HG03108 (cell line): ENCODE measurements around the gene DENND4A.
"Not testable (repeated sequence)": the region's sequence is repeated elsewhere in the genome, so short reads cannot be mapped to it uniquely, and the experiment has no call there.

Source experiments
- ATAC-seq: cut with Tn5 transposase; IDR thresholded peaks from one replicate; pipeline ENCODE4 v1.9.1; 2021; ENCODE audit warnings: moderate library complexity; ENCODE audit not compliant: unreplicated experiment

DENND4A gene

DNA sequence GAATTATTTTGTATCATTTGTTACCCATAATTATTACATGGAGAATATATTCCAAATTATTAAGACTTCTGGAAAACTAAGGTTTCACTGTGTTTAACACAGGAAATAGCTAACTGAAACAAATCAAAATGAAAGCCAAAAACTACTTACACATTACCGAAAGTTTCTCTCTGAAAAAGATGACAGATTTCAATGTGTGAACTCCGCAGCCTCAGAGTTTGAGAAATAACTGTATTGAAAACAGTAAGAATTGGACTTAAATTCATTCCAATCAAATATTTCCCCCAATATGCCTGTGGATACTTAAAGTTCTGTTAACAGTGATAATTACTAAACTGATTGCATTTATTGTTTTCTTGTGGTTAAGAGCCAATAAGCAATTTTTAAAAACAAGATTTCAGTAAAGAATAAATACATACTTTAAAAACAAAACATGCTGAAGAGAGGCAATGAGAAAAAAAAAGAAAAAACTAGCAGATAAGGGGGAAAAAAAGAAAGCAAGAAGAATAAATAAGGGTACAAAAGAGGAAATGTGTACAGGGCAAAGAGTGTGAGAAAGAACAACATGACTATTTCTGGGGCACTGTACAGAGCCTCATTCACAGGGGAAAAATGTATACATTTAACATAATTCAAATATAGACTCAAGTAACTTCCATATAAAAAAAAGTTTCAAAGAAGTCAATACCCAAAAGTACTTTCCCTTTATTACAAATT is 30.7 kb downstream of the DENND4A start:
- ATAC-seq = no peak

GRCh38 chr15:65759441-65759840 is 32.7 kb downstream of the DENND4A start:
- ATAC-seq = no peak

GRCh38 chr15:65758242-65758641 is 33.9 kb downstream of the DENND4A start:
- no peak for ATAC-seq

- no peak for ATAC-seq
Measured at GRCh38 chr15:65757256-65757655, 34.8 kb downstream of the DENND4A start.

GRCh38 chr15:65752151-65752700 is 39.9 kb downstream of the DENND4A start:
- ATAC-seq = no peak

- ATAC-seq = no peak
Measured at GRCh38 chr15:65751431-65751830, 40.7 kb downstream of the DENND4A start.

DNA sequence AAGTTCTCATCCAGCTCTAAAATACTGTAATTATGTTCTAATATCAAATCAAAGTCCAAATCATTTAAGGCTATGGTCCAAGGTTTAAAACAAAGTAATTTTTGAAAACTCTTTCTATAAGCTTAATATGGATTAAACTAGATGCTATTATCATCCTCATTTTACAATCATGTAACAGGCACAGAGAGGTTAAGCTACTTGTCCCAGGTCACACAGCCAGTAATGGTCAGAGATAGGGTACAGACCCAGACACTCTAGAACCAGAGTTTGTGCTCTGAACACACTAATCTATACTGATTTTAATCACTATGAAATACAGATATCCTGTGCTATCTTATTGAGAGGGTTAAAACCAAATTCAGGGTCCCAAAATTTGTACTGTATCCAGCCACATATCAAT is 44.8 kb downstream of the DENND4A start:
- no peak for ATAC-seq

DNA sequence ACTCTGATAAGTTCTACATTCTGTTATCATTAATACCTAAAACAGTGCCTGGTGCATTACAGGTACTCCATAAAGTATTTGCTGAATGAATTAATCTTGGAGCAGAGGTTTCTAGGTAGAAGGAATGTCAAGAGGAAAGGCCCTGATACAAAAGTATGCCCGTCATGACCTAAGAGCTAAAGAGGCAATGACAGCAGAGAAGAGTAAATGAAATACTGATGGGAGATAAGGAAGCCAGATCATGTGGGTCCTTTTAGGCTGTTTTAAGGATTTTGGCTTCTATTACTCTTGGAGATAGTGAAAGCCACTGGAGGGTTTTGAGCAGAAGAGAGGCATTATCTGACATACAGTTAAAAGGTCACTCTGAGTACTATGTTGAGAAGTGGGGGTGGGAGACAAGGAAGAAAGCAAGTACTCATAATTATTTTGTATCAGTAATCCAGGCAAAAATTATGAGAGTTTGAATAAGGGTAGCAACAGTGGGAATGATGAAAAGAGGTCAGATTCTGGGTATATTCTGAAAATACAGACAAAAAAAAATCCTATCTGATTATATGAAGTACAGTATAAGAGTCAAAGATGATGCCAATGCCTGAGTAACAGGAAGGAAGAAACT is 48.3 kb downstream of the DENND4A start:
- no peak for ATAC-seq

GRCh38 chr15:65740148-65740547 is 51.9 kb downstream of the DENND4A start:
- no peak for ATAC-seq

DNA sequence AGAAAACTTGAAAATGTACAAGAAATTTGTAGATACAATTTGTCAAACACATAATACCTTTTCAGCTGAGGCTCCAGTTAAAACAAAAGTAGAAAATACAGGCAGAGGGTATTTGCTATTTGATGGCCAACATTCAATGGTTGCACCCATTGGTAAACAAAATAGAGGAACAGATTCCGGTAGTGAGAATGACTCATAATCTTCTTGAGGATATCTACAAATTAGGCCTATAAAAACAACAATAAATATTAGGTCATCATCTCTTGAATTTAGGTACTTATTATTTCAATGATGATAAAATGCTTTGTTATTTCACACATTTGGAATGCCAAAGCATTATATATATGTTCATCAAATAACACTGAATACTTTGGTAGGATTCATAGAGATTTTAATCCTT is 53.4 kb downstream of the DENND4A start:
- ATAC-seq = no peak

- ATAC-seq = not testable (repeated sequence)
Measured at GRCh38 chr15:65733599-65733998, 58.5 kb downstream of the DENND4A start.

DNA sequence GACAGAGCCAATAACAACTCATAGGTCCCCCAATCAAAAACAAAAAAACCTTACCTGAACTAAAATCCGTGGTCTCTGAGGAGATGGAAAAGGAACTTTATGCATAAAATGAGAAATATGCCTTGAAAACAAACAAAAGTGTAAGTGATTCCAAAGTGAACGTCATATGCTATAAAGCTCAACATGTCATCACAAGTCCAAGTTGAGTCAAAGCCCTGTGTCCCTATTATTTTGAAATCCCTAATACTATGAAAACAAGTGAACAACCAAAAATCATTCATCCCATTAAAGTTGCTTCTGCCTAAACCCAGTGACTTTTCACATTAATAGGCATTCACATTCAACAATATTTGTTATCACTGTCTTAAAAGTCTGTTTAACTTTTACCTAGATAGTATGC is 59.4 kb downstream of the DENND4A start:
- no peak for ATAC-seq

DNA sequence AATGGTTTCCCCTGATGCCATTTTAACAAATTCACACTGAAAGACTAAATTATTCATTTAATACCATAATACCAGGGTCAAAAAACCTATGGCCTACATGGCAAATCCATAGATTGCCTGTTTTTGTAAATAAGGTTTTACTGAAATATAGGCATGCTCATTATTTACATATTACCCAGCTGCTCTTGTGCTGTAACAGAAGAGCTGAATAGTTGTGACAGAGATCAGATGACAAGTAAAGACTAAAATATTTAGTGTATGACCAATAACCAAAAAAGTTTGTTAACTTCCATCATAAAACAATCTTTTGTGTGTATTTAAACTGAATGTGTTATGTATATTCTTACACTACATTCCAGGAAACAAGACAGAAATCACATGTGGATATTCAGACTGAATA is 60.2 kb downstream of the DENND4A start:
- no peak for ATAC-seq

DNA sequence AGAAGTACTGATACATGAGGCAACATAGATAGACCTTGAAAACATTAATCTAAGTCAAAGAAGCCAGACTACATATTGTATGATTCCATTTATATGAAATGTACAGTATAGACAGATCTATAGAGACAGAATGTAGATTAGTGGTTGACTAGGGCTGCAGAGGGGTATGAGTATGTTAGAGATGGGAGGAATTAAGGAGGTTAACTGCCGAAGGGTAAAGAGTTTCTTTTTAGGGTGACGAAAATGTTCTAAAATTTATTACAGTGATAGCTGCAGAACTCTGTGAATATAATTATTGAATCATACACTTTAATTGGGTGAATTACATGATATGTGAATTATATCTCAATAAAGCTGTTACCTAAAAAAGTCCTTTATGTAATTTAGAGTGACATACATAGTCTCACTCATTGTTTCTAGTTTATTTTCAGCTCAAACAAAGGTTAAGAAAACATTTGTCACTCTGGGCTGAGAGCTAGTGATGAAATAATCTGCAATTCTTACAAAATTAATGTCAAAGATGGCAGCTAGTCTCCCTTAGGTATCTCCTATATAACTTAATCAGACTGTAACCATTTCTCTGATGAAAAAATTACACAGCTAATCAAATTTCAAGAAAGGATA is 61.4 kb downstream of the DENND4A start:
- no peak for ATAC-seq

- no peak for ATAC-seq
Measured at GRCh38 chr15:65724464-65725215, 67.5 kb downstream of the DENND4A start.

- no peak for ATAC-seq
Measured at GRCh38 chr15:65723876-65724275, 68.2 kb downstream of the DENND4A start.

- ATAC-seq = no peak
Measured at GRCh38 chr15:65722191-65722590, 69.9 kb downstream of the DENND4A start.

GRCh38 chr15:65712415-65712814 is 79.7 kb downstream of the DENND4A start:
- ATAC-seq = no peak

DNA sequence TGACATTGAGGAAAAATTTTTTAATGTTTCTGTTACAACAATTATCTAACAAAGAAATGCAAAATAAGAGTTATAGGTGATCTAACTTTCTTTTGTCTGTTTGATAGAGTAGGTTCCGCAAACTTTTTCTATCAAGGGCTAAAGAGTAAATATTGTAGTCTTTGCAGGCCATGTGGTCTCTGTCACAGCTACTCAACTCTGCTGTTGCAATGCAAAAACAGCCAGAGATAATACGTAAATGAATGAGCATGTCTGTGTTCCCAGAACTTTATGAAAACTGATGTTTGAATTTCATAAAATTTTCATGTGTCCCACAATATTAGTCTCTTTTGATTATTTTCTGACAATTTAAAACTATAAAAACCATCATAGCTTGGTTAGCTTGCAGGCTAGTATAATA is 97.0 kb downstream of the DENND4A start:
- no peak for ATAC-seq

DNA sequence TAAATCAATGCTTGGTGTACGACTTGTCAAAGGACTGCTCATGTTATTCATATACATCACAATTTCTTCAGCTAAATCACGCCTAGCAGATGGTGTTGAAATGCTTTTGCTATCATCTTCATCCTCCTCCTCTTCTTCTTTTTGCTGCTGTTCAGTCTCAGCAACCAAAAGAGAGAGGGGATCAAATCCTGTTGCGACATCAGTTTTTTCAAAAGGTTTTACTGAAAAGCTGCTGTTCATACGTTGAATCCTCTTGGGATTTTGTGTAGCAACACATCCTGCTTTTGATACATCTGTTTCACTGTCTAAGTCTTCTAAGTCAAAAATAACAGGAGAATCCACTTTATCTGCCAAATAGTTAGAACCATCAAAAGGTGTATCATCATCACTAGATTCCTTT is 101.3 kb downstream of the DENND4A start:
- no peak for ATAC-seq

GRCh38 chr15:65690173-65690572 is 101.9 kb downstream of the DENND4A start:
- ATAC-seq = no peak
